Panc1 (cell line): ENCODE results near the gene RAP1GAP2. TPM values are rescaled to one million over a fixed set of nuclear protein-coding genes. Genes with fewer than 3 reads are reported as not detected.

ENCODE experiments used
- ATAC-seq: fragments of 200-7000 bp; cut with Tn5 transposase; 2 replicates; pipeline ENCODE4 v1.9.1; 2020; ENCODE audit warnings: mild to moderate bottlenecking, moderate library complexity
- BruUV-seq: library from RNA; stranded (reverse); fragments of 400-500 nt; replicated peaks from 2 replicates; lab custom pipeline; 2021; lab: Mats Ljungman, UMichigan
- CTCF ChIA-PET: fragments of 300-600 bp; sonication (Branson Sonifier 250); formaldehyde crosslinking; loops from one replicate; lab custom pipeline; 2022; ENCODE audit warnings: antibody characterized with exemption; lab: Charles Lee
- POLR2A ChIA-PET: fragments of 300-600 bp; sonication (Branson Sonifier 250); formaldehyde crosslinking; loops from one replicate; lab custom pipeline; 2022; ENCODE audit warnings: antibody characterized with exemption; lab: Charles Lee
- DNase-seq: peaks from one replicate; pipeline ENCODE4 v3.0.0-alpha.2; 2010; ENCODE audit warnings: low read depth, low spot score
- H3K27ac ChIP-seq: 2 replicates; pipeline ENCODE4 v1.5.1; 2011; ENCODE audit warnings: mild to moderate bottlenecking, low read length, inconsistent platforms
- H3K27me3 ChIP-seq: fragments of 200-500 bp; sonication (Bioruptor generic); 2 replicates; pipeline ENCODE4 v1.6.0; 2014; ENCODE audit warnings: low read length, inconsistent platforms; ENCODE audit not compliant: control insufficient read depth, insufficient read depth
- H3K36me3 ChIP-seq: fragments of 200-500 bp; sonication (Bioruptor generic); 2 replicates; pipeline ENCODE4 v1.5.1; 2014; ENCODE audit warnings: inconsistent platforms, mild to moderate bottlenecking, low read length, moderate library complexity; ENCODE audit not compliant: control insufficient read depth, insufficient read depth
- H3K4me1 ChIP-seq: 2 replicates; pipeline ENCODE4 v1.5.1; 2011; ENCODE audit warnings: inconsistent platforms, mild to moderate bottlenecking, low read length, moderate library complexity; ENCODE audit not compliant: control insufficient read depth, insufficient read depth
- H3K4me3 ChIP-seq, 2 experiments: 2 replicates each; pipeline ENCODE4 v1.5.1; 2011 to 2012; ENCODE audit warnings: low read depth in 2 of 2, low read length in 2 of 2, mild to moderate bottlenecking in 2 of 2, inconsistent platforms in 1 of 2, moderate library complexity in 1 of 2
- H3K9me3 ChIP-seq: fragments of 200-500 bp; sonication (Bioruptor generic); 2 replicates; pipeline ENCODE4 v1.5.1; 2014; ENCODE audit warnings: low read depth, mild to moderate bottlenecking, inconsistent platforms, low read length, moderate library complexity; ENCODE audit not compliant: control insufficient read depth, insufficient read depth
- POLR2AphosphoS5 ChIP-seq: IDR thresholded peaks from 2 replicates; pipeline ENCODE4 v1.6.1; 2012; ENCODE audit warnings: mild to moderate bottlenecking, low read depth, low read length, moderate library complexity
- SIN3A ChIP-seq: IDR thresholded peaks from 2 replicates; pipeline ENCODE4 v1.6.1; 2012; ENCODE audit warnings: low read depth, mild to moderate bottlenecking, low read length, moderate library complexity, borderline replicate concordance; ENCODE audit not compliant: insufficient read depth
- TCF7L2 ChIP-seq: IDR thresholded peaks from 2 replicates; pipeline ENCODE4 v1.6.1; 2011; ENCODE audit warnings: mild to moderate bottlenecking, low read depth, low read length, inconsistent platforms
- in situ Hi-C: cut with HindIII; loops from 2 replicates; pipeline ENCODE4 v1.10.0; 2016; ENCODE audit warnings: low sequenced_read_pairs, low pct_unique_long_range_greater_than_20kb
- intact Hi-C: fragments of 100-400 bp; cut with micrococcal nuclease; formaldehyde crosslinking; loops from one replicate; pipeline ENCODE4 v1.10.0; 2022; ENCODE audit not compliant: unreplicated experiment
- total RNA-seq: library from RNA; stranded (reverse); gene quantifications from one replicate; pipeline ENCODE4 v1.2.1, GENCODE V29; 2021; ENCODE audit not compliant: unreplicated experiment
- TF ChIP-seq, protein P1 (sequence below), 2 experiments: IDR thresholded peaks; 2 replicates each; pipeline ENCODE4 v1.6.1; 2011 to 2012; ENCODE audit warnings: low read depth in 2 of 2, control low read depth in 1 of 2, low read length in 1 of 2, mild to moderate bottlenecking in 1 of 2, moderate library complexity in 1 of 2; ENCODE audit not compliant: insufficient read depth in 1 of 2
- TF ChIP-seq, protein P2 (sequence below): fragments of 450-650 bp; IDR thresholded peaks from 2 replicates; pipeline ENCODE4 v1.5.1; 2017; ENCODE audit warnings: mild to moderate bottlenecking

RAP1GAP2 gene
- total RNA-seq, 1 experiment from 2014 or later: 10.0 TPM

DNA sequence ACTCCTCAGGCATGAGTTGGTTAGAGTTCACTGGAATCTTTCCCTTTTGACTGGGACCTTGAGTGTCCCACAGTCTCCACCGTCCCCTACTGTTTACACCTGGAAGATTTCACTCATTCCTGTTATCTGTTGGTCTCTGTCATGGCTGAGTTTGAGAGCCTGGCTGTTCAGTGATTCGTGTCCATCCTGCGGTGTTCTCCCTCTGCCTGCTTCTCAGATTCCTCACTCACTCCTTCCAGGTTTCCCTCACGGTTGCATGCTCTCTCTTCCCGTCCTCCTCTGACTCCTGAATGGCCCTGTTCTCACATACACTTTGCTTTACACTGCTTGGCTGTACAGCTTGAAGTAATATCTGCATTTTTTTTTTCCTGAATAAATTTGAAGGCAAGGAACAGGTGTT lies 242.7 kb downstream of the RAP1GAP2 start:
- in situ Hi-C loops: no loop called here
- ATAC-seq: no peak; the same call in 1 of the 2 replicates
- H3K27ac ChIP-seq: no peak overlapping the region
- no peak for TF ChIP-seq TCF7L2
- no peaks in the 10 kb centered on the region for H3K9me3 ChIP-seq
- ChIA-PET CTCF (no interaction called here), POLR2A (no interaction called here)
- H3K4me1 ChIP-seq: no peaks in the 10 kb centered on the region
- BruUV-seq: no TSS peak
- no peaks in the 10 kb centered on the region for H3K36me3 ChIP-seq
- no peak for DNase-seq
- intact Hi-C loops: no loop called here
- no peak overlapping the region for H3K4me3 ChIP-seq
- H3K27me3 ChIP-seq: no peaks in the 10 kb centered on the region; the same call in 1 of the 2 replicates

DNA sequence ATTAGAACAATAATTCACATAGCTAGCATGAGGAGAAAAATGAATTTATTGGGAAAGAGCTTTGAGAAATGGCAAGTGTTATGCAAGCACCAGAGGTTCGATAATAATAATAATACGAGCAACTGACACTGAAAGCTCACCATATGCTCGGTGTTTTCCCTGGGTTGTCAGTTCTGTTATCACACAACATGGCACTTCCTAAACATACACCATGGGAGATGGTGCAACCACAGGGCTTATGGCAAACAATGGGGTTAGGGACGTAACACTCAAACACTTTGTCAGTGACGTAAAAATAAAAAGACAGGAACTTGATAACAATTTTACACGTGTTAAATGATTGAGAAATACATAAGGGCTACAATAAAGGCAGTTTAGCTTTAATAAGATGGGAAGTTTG lies 243.5 kb downstream of the RAP1GAP2 start:
- Histone ChIP-seq H3K9me3 (no peaks in the 10 kb centered on the region), H3K36me3 (no peaks in the 10 kb centered on the region), H3K27me3 (no peaks in the 10 kb centered on the region; the same call in 1 of the 2 replicates), H3K4me1 (no peaks in the 10 kb centered on the region), H3K4me3 (no peak overlapping the region), H3K27ac (no peak overlapping the region)
- ATAC-seq: no peak
- no TSS peak for BruUV-seq
- intact Hi-C loops: no loop called here
- POLR2A ChIA-PET: no interaction called here
- DNase-seq: no peak
- CTCF ChIA-PET: no interaction called here
- in situ Hi-C loops: no loop called here
- TF ChIP-seq POLR2AphosphoS5 (no peak), TCF7L2 (no peak), SIN3A (no peak)
- TF ChIP-seq, protein P1, sequence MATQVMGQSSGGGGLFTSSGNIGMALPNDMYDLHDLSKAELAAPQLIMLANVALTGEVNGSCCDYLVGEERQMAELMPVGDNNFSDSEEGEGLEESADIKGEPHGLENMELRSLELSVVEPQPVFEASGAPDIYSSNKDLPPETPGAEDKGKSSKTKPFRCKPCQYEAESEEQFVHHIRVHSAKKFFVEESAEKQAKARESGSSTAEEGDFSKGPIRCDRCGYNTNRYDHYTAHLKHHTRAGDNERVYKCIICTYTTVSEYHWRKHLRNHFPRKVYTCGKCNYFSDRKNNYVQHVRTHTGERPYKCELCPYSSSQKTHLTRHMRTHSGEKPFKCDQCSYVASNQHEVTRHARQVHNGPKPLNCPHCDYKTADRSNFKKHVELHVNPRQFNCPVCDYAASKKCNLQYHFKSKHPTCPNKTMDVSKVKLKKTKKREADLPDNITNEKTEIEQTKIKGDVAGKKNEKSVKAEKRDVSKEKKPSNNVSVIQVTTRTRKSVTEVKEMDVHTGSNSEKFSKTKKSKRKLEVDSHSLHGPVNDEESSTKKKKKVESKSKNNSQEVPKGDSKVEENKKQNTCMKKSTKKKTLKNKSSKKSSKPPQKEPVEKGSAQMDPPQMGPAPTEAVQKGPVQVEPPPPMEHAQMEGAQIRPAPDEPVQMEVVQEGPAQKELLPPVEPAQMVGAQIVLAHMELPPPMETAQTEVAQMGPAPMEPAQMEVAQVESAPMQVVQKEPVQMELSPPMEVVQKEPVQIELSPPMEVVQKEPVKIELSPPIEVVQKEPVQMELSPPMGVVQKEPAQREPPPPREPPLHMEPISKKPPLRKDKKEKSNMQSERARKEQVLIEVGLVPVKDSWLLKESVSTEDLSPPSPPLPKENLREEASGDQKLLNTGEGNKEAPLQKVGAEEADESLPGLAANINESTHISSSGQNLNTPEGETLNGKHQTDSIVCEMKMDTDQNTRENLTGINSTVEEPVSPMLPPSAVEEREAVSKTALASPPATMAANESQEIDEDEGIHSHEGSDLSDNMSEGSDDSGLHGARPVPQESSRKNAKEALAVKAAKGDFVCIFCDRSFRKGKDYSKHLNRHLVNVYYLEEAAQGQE (IDR thresholded peaks at IDR 0.05; ENCODE audit: insufficient read depth in 1 of 2, low read depth in 2 of 2, low read length in 1 of 2): no peak
- TF ChIP-seq, protein P2, sequence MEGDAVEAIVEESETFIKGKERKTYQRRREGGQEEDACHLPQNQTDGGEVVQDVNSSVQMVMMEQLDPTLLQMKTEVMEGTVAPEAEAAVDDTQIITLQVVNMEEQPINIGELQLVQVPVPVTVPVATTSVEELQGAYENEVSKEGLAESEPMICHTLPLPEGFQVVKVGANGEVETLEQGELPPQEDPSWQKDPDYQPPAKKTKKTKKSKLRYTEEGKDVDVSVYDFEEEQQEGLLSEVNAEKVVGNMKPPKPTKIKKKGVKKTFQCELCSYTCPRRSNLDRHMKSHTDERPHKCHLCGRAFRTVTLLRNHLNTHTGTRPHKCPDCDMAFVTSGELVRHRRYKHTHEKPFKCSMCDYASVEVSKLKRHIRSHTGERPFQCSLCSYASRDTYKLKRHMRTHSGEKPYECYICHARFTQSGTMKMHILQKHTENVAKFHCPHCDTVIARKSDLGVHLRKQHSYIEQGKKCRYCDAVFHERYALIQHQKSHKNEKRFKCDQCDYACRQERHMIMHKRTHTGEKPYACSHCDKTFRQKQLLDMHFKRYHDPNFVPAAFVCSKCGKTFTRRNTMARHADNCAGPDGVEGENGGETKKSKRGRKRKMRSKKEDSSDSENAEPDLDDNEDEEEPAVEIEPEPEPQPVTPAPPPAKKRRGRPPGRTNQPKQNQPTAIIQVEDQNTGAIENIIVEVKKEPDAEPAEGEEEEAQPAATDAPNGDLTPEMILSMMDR: no peak

DNA sequence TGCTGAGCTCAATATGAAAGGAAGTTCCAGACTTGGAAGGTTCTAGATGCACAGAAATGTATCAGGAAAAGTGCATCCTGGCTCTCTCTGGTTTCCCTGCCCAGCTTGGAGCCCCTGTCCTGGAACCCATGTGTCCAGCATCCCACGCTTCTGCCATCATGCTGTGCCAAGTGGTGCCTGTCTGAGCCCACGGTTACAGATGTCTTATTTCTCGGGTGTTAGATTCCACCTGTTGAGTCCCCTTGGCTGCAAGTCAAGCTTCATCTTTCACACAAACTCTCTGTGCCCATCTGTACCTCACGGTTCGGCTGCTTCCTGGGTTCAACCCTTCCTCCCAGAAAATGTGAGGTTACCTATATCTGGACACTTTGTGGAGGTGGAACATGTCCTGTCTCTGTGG lies 244.6 kb downstream of the RAP1GAP2 start:
- Histone ChIP-seq H3K36me3 (no peaks in the 10 kb centered on the region), H3K27me3 (no peaks in the 10 kb centered on the region; the same call in 1 of the 2 replicates), H3K9me3 (no peaks in the 10 kb centered on the region), H3K4me1 (no peaks in the 10 kb centered on the region), H3K4me3 (no peak overlapping the region), H3K27ac (no peak overlapping the region)
- DNase-seq (no peak), ATAC-seq (no peak)
- in situ Hi-C loops: no loop called here
- ChIA-PET CTCF (no interaction called here), POLR2A (interaction anchor here (0.6 kb wide), 1 partner anchor 696 kb away, joined by 10 read pairs; no protein-coding TSS in a partner anchor)
- TF ChIP-seq TCF7L2: no peak
- TF ChIP-seq, protein P2: no peak
- no peak for TF ChIP-seq POLR2AphosphoS5
- TF ChIP-seq SIN3A: no peak
- TF ChIP-seq, protein P1 (IDR thresholded peaks at IDR 0.05; ENCODE audit: insufficient read depth in 1 of 2, low read depth in 2 of 2, low read length in 1 of 2): no peak
- intact Hi-C loops: no loop called here
- BruUV-seq: no TSS peak
